Duodenal mucosa (tissue), 2 donors: Measurements from ENCODE around the gene NCAM1.

Experiments
- H3K27ac ChIP-seq: one replicate; pipeline ENCODE4 v1.7.0; 2013; ENCODE audit warnings: low read depth, low read length
- H3K27me3 ChIP-seq, 2 donors: one replicate each; pipeline ENCODE4 v1.7.0; 2013; ENCODE audit warnings: low read length in 2 of 2, control low read depth in 1 of 2; ENCODE audit not compliant: insufficient read depth in 2 of 2, control insufficient read depth in 1 of 2
- H3K36me3 ChIP-seq, 2 donors: one replicate each; pipeline ENCODE4 v1.7.0; 2013; ENCODE audit warnings: low read length in 2 of 2, control low read depth in 1 of 2; ENCODE audit not compliant: insufficient read depth in 2 of 2, control insufficient read depth in 1 of 2
- H3K4me1 ChIP-seq, 2 donors: one replicate each; pipeline ENCODE4 v1.7.0; 2013; ENCODE audit warnings: low read length in 2 of 2, control low read depth in 1 of 2; ENCODE audit not compliant: insufficient read depth in 2 of 2, control insufficient read depth in 1 of 2
- H3K4me3 ChIP-seq, 2 donors: one replicate each; pipeline ENCODE4 v1.7.0; 2013; ENCODE audit warnings: low read length in 2 of 2, low read depth in 1 of 2
- H3K9ac ChIP-seq, 2 donors: one replicate each; pipeline ENCODE4 v1.7.0; 2013; ENCODE audit warnings: low read length in 2 of 2, low read depth in 1 of 2
- H3K9me3 ChIP-seq, 2 donors: one replicate each; pipeline ENCODE4 v1.7.0; 2013; ENCODE audit warnings: low read length in 2 of 2, control low read depth in 1 of 2; ENCODE audit not compliant: control insufficient read depth in 1 of 2

Gene NCAM1

DNA sequence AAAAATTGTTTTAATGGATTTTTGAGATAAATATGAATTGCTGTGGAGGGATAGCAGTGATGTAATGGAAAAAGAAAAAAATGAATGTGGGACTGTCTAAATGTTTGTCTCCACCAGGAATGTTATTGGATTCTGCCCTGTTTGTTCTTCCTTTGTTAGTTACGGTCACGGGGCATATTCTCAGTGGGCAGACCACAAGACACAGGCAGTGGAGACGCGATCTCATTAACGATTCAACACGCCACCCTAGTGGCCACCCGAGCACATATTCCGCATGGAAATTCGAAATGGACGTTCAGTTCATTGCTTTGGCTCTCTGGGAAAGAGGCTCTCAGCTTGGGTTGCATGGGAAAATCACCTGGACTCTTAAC, 201.4 kb downstream of the NCAM1 start:
- Histone ChIP-seq H3K9me3 (no peaks in the 10 kb centered on the region), H3K27ac (no peak overlapping the region), H3K4me3 (no peak overlapping the region), H3K4me1 (no peaks in the 10 kb centered on the region), H3K36me3 (no peaks in the 10 kb centered on the region), H3K27me3 (no peaks in the 10 kb centered on the region), H3K9ac (no peak overlapping the region)

DNA sequence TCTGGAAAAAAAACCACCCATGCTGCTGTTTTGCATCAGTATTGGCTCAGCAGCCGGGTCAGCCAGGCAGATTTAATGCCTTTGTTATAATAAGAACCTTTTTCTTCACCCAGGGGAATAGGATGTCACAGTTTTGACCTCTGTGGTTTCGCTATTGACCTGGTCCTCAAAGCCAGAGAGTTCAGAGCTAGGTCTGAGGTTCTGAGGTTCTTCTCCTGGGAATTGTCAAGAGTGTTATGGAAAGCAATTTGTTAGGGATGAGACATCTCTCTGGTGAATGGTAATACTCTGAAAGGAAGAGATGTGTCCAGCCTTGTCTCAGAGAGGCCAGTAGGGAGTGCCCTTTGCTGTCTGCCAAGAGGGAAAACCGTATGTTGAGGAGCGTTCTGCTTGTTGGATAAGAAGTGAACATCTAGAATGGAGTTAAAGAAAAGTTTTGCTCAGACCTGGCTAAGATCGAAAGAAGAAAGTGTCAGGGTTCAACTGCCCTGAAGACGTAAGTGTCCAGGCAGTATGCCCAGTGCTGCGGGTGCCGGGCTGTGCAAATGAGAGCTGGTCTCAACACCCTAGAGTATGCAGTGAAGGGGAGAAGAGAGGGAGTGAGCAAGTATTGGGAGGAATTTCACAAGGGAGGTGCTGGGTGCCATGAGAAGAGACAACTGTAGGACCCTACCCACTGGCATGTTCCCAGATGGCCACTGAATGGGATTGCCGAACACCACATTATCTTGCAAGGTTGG, 202.2 kb downstream of the NCAM1 start:
- Histone ChIP-seq H3K9ac (no peak overlapping the region), H3K27ac (no peak overlapping the region), H3K36me3 (no peaks in the 10 kb centered on the region), H3K4me1 (no peaks in the 10 kb centered on the region), H3K9me3 (no peaks in the 10 kb centered on the region), H3K4me3 (no peak overlapping the region), H3K27me3 (no peaks in the 10 kb centered on the region)

DNA sequence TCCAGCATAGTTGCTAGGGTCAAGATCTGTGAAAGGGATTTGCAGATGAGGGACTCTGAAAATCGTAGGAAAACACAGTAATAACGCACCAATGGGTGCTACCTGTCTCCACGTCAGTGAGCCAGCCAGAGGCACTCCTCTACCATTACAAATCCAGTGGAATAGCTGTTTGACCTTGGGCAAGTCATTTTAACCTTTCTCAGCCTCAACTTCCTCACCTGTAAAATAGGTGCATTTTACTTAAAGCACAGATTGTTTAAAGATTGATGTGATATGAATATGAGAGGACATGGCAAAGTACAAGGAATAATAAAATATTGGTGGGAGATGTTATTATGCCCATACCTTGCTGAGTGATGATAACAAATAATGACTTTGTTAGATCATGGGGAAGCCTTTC, 205.1 kb downstream of the NCAM1 start:
- Histone ChIP-seq H3K36me3 (no peaks in the 10 kb centered on the region), H3K4me1 (no peaks in the 10 kb centered on the region), H3K27ac (no peak overlapping the region), H3K27me3 (no peaks in the 10 kb centered on the region), H3K4me3 (no peak overlapping the region), H3K9me3 (no peaks in the 10 kb centered on the region), H3K9ac (no peak overlapping the region)

DNA sequence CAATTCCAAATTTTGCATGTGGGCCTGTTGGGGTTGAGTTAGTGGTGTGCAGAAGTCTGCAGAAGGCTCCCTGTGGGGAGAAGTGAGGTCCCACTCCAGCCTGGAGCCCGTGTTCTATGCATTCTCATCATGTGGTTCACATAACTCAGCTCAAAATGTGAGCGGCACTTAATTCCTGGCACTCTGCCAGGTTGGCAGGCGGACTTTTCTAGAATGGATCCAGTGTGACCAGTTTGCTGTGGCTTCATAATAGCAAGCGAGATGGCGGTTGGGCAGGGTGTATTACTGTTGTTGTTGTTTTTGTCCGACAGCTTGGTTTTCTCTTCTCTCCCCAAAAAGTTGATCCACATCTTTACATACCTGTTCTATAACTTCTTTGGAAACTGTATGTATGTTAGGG, 206.4 kb downstream of the NCAM1 start:
- no peaks in the 10 kb centered on the region for H3K4me1 ChIP-seq

DNA sequence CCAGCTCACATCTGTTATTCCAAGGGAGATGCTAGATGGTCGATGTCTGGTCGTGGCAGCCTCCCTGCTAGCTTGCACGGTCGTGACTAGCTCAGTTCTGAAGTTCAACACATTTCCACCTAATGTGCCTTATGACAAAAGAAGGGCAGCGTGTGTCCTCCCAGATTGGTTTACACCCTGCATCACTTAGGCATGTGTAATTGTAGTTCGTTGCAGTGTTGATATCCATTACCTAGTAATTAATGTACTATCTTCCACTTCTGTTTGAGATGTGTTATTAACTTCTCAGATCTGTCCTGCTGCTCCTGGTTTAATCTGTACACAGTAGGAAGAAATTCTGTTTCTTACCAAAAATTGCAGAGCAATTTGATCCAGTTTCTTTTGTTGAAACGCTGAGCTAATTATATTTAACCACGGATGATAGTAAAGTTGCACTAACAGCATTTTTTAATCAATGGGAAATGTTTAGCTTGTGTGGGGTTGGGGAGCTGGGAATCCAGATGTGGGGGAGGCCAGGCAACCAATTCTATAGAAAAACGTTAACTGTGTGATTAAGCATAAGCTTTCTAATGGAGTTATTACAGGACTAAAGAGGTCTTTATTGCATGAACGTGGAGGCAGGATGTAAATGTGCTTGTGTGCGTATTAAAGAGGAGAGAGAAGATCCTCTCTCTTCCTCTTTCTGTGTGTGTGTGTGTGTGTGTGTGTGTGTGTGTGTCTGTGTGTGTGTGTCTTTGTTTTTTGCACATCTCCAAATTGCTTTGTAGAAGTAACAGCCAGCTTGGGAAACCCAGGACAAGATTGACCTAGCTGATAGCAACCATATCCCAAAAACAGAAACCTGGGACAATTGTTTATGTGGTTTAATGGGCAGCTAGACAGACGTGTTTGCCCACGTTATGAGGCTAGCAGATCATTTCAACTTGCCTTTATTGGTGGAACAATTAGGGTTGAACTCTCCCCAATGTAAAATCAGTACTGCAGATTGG, 207.4 kb downstream of the NCAM1 start:
- Histone ChIP-seq H3K9me3 (no peaks in the 10 kb centered on the region), H3K36me3 (no peaks in the 10 kb centered on the region), H3K9ac (no peak overlapping the region), H3K4me1 (no peaks in the 10 kb centered on the region), H3K4me3 (no peak overlapping the region), H3K27ac (no peak overlapping the region), H3K27me3 (no peaks in the 10 kb centered on the region)

More for the DNA sequence above, 206.4 kb downstream of the NCAM1 start:
- Histone ChIP-seq H3K4me3 (no peak overlapping the region), H3K27ac (no peak overlapping the region), H3K9me3 (no peaks in the 10 kb centered on the region), H3K36me3 (no peaks in the 10 kb centered on the region), H3K27me3 (no peaks in the 10 kb centered on the region), H3K9ac (no peak overlapping the region)

GRCh38 chr11:113172382-113172951, 211.2 kb downstream of the NCAM1 start:
- Histone ChIP-seq H3K9me3 (no peaks in the 10 kb centered on the region), H3K27ac (no peak overlapping the region), H3K9ac (no peak overlapping the region), H3K27me3 (no peaks in the 10 kb centered on the region), H3K4me3 (no peak overlapping the region), H3K4me1 (no peaks in the 10 kb centered on the region), H3K36me3 (no peaks in the 10 kb centered on the region)

GRCh38 chr11:113173126-113173525, 211.9 kb downstream of the NCAM1 start:
- no peak overlapping the region for H3K9ac ChIP-seq
- no peak overlapping the region for H3K27ac ChIP-seq
- no peaks in the 10 kb centered on the region for H3K36me3 ChIP-seq
- no peaks in the 10 kb centered on the region for H3K9me3 ChIP-seq
- H3K4me3 ChIP-seq, result no peak overlapping the region
- no peaks in the 10 kb centered on the region for H3K4me1 ChIP-seq
- no peaks in the 10 kb centered on the region for H3K27me3 ChIP-seq

GRCh38 chr11:113174882-113175281, 213.7 kb downstream of the NCAM1 start:
- no peaks in the 10 kb centered on the region for H3K27me3 ChIP-seq
- no peak overlapping the region for H3K27ac ChIP-seq
- no peak overlapping the region for H3K9ac ChIP-seq
- H3K9me3 ChIP-seq, result no peaks in the 10 kb centered on the region
- no peaks in the 10 kb centered on the region for H3K4me1 ChIP-seq
- H3K4me3 ChIP-seq, result no peak overlapping the region
- no peaks in the 10 kb centered on the region for H3K36me3 ChIP-seq

- H3K9me3 ChIP-seq, result no peaks in the 10 kb centered on the region
- no peak overlapping the region for H3K27ac ChIP-seq
- no peak overlapping the region for H3K9ac ChIP-seq
- no peaks in the 10 kb centered on the region for H3K4me1 ChIP-seq
- H3K4me3 ChIP-seq, result no peak overlapping the region
- no peaks in the 10 kb centered on the region for H3K36me3 ChIP-seq
- H3K27me3 ChIP-seq, result peaks cover 0 to 4% of the 10 kb centered on the region in 2 donors
Observed at GRCh38 chr11:113176599-113177360, 215.6 kb downstream of the NCAM1 start.
